ENCODE measurements around the gene SH3PXD2B. TPM values are rescaled to one million over a fixed set of nuclear protein-coding genes. Genes with fewer than 3 reads are reported as not detected.

The SH3PXD2B gene
- polyA plus RNA-seq, 3 donors, result 0.19 to 0.77 (median 0.31) TPM

- H3K27ac ChIP-seq (ENCODE audit: low read depth in 1 of 2, low read length in 2 of 2), result no peak overlapping the region
Measured at GRCh38 chr5:172294831-172295230, 159.5 kb downstream of the SH3PXD2B start.

GRCh38 chr5:172293745-172294342 is 160.5 kb downstream of the SH3PXD2B start:
- Mint-ChIP-seq H3K4me1 (peaks cover 6% of the 10 kb centered on the region), H3K27ac (no peak overlapping the region), H3K27me3 (ENCODE audit: low read depth in 3 of 3) (peaks cover under 1 to 8% (median 5%) of the 10 kb centered on the region in 3 donors), H3K4me3 (no peak overlapping the region), H3K9me3 (no peaks in the 10 kb centered on the region), H3K36me3 (no peaks in the 10 kb centered on the region)
- intact Hi-C loops (cut with micrococcal nuclease), result loop anchor here (5.0 kb wide), 2 partner anchors 192 to 382 kb away; no protein-coding TSS in a partner anchor
- Histone ChIP-seq H3K36me3 (replicated peaks in 1 of 2; ENCODE audit: control insufficient read depth in 1 of 2, insufficient read depth in 2 of 2, low read length in 2 of 2) (no peaks in the 10 kb centered on the region), H3K4me2 (replicated peaks; ENCODE audit: extremely low read depth, low read length, poor library complexity, severe bottlenecking) (no peak overlapping the region), H2AFZ (ENCODE audit: insufficient read depth, low read depth, low read length, poor library complexity, severe bottlenecking) (no peak overlapping the region), H3K27ac (ENCODE audit: low read depth in 1 of 2, low read length in 2 of 2) (no peak overlapping the region), H3K4me1 (ENCODE audit: control insufficient read depth in 1 of 2, insufficient read depth in 2 of 2, low read length in 2 of 2) (peaks cover 4% of the 10 kb centered on the region in 2 donors), H4K20me1 (ENCODE audit: insufficient read depth, low read length) (no peaks in the 10 kb centered on the region), H3K79me2 (ENCODE audit: insufficient read depth, low read length) (no peaks in the 10 kb centered on the region), H3K27me3 (ENCODE audit: control insufficient read depth in 2 of 2, insufficient read depth in 2 of 2, low read length in 2 of 2) (no peaks in the 10 kb centered on the region), H3K9ac (ENCODE audit: insufficient read depth, low read length, poor library complexity, severe bottlenecking) (no peak overlapping the region), H3K4me3 (replicated peaks in 1 of 3; ENCODE audit: low read depth in 2 of 3, low read length in 3 of 3) (no peak overlapping the region), H3K9me3 (replicated peaks in 1 of 2; ENCODE audit: control insufficient read depth in 1 of 2, insufficient read depth in 1 of 2, low read length in 2 of 2) (no peaks in the 10 kb centered on the region)
- WGBS (ENCODE audit: insufficient coverage), result 90% methylated on average over 2 of the region's 2 CpGs
- no peak for DNase-seq
- TF ChIP-seq CTCF (IDR thresholded peaks at IDR 0.05), result peak; percentile 58

More at GRCh38 chr5:172294831-172295230, 159.5 kb downstream of the SH3PXD2B start:
- Histone ChIP-seq H2AFZ (ENCODE audit: insufficient read depth, low read depth, low read length, poor library complexity, severe bottlenecking) (no peak overlapping the region), H3K27me3 (ENCODE audit: control insufficient read depth in 2 of 2, insufficient read depth in 2 of 2, low read length in 2 of 2) (no peaks in the 10 kb centered on the region), H3K9me3 (replicated peaks in 1 of 2; ENCODE audit: control insufficient read depth in 1 of 2, insufficient read depth in 1 of 2, low read length in 2 of 2) (no peaks in the 10 kb centered on the region), H3K4me1 (ENCODE audit: control insufficient read depth in 1 of 2, insufficient read depth in 2 of 2, low read length in 2 of 2) (peaks cover 4% of the 10 kb centered on the region in 2 donors), H3K4me2 (replicated peaks; ENCODE audit: extremely low read depth, low read length, poor library complexity, severe bottlenecking) (no peak overlapping the region), H3K79me2 (ENCODE audit: insufficient read depth, low read length) (no peaks in the 10 kb centered on the region), H3K4me3 (replicated peaks in 1 of 3; ENCODE audit: low read depth in 2 of 3, low read length in 3 of 3) (no peak overlapping the region), H4K20me1 (ENCODE audit: insufficient read depth, low read length) (no peaks in the 10 kb centered on the region), H3K36me3 (replicated peaks in 1 of 2; ENCODE audit: control insufficient read depth in 1 of 2, insufficient read depth in 2 of 2, low read length in 2 of 2) (no peaks in the 10 kb centered on the region), H3K9ac (ENCODE audit: insufficient read depth, low read length, poor library complexity, severe bottlenecking) (no peak overlapping the region)
- Mint-ChIP-seq H3K4me3 (no peak overlapping the region), H3K9me3 (no peaks in the 10 kb centered on the region), H3K36me3 (no peaks in the 10 kb centered on the region), H3K27ac (no peak overlapping the region), H3K4me1 (peaks cover 6% of the 10 kb centered on the region), H3K27me3 (ENCODE audit: low read depth in 3 of 3) (peaks cover 0 to 7% (median 5%) of the 10 kb centered on the region in 3 donors)
- no peak for DNase-seq
- intact Hi-C loops (cut with micrococcal nuclease), result loop anchor here (5.0 kb wide), 2 partner anchors 193 to 383 kb away; no protein-coding TSS in a partner anchor
- no peak for TF ChIP-seq CTCF (IDR thresholded peaks at IDR 0.05)

Data from CD14-positive monocyte (primary cell).